Mononuclear cell (primary cell): Measurements from ENCODE around the gene ZNF157. TPM values are rescaled to one million over a fixed set of nuclear protein-coding genes. Genes with fewer than 3 reads are reported as not detected.
"Not testable (repeated sequence)": the region's sequence is repeated elsewhere in the genome, so short reads cannot be mapped to it uniquely, and the experiment has no call there.

Source experiments
- H3K27me3 ChIP-seq: 2 replicates; pipeline ENCODE4 v1.6.0; 2011; ENCODE audit warnings: low read length, control low read depth; ENCODE audit not compliant: insufficient read depth
- H3K4me1 ChIP-seq: 2 replicates; pipeline ENCODE4 v1.5.1; 2011; ENCODE audit warnings: mild to moderate bottlenecking, low read length, control low read depth; ENCODE audit not compliant: insufficient read depth
- H3K4me3 ChIP-seq: 2 replicates; pipeline ENCODE4 v1.5.1; 2011; ENCODE audit warnings: mild to moderate bottlenecking, low read length, moderate library complexity
- H3K9me3 ChIP-seq: 2 replicates; pipeline ENCODE4 v1.5.1; 2011; ENCODE audit warnings: low read depth, mild to moderate bottlenecking, control low read depth, low read length
- total RNA-seq: library from RNA; depleted of rRNA; stranded (reverse); fragments of >200 nt; gene quantifications from one replicate; pipeline ENCODE4 v1.2.3, GENCODE V29; 2012

ZNF157 gene
- total RNA-seq: 0.63 TPM

DNA sequence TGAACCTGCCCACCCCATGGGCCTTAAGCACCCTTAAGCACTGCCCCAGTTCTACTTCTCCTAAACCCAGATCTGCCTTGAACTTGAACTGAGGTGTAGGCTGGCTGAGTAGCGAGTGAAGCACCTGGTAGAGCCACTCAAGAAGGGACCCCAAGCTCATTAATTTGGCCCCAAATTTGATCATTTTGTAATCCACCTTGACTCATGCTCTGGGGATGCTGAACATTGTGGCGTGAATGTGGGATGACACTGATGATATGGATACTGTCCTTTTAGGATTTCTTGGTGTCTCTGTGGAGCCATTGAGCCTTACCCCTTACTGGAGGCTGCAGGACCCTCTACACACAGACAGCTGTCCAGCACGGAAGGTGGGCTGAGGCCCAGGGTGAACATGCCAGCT, at the start of gene ZNF157:
ZNF157 (plus strand) TSS at position 301 of the 400 bp plus-strand sequence; CDS start at position 392, 91 bp downstream.
- H3K4me1 ChIP-seq: peaks cover 4% of the 10 kb centered on the region
- H3K4me3 ChIP-seq: no peak within 1 kb of the TSS
- H3K27me3 ChIP-seq: no peaks in the 10 kb centered on the region
- H3K9me3 ChIP-seq: no peaks in the 10 kb centered on the region

DNA sequence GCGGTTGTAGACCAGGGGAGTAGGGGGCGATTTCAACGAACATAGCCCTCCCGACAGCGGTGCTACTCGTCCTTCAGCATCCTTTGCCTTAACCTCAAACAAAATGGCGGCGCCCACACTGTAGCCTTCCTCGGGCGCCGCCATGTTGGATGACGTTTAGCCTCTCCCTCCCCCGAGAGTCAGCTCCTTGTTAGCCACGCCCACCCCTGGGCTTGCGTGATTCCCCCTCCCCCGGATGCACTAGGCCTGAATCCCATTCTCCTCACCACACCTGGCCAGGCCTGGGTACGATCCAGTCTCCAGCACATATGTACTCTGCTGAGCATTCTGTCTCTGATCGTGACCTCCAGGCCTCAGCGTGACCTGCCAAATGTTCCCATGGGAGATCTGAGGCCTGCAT, 49.0 kb upstream of the ZNF157 start:
- H3K27me3 ChIP-seq: no peaks in the 10 kb centered on the region

GRCh38 chrX:47321823-47322371, 48.5 kb upstream of the ZNF157 start:
- H3K4me3 ChIP-seq: no peak overlapping the region
- no peaks in the 10 kb centered on the region for H3K9me3 ChIP-seq
- H3K27me3 ChIP-seq: no peaks in the 10 kb centered on the region
- H3K4me1 ChIP-seq: no peaks in the 10 kb centered on the region

More for the DNA sequence above, 49.0 kb upstream of the ZNF157 start:
- H3K9me3 ChIP-seq: no peaks in the 10 kb centered on the region
- no peaks in the 10 kb centered on the region for H3K4me1 ChIP-seq
- H3K4me3 ChIP-seq: no peak overlapping the region

GRCh38 chrX:47327902-47328301, 42.5 kb upstream of the ZNF157 start:
- no peaks in the 10 kb centered on the region for H3K9me3 ChIP-seq
- H3K4me1 ChIP-seq: no peaks in the 10 kb centered on the region
- H3K4me3 ChIP-seq: no peak overlapping the region

DNA sequence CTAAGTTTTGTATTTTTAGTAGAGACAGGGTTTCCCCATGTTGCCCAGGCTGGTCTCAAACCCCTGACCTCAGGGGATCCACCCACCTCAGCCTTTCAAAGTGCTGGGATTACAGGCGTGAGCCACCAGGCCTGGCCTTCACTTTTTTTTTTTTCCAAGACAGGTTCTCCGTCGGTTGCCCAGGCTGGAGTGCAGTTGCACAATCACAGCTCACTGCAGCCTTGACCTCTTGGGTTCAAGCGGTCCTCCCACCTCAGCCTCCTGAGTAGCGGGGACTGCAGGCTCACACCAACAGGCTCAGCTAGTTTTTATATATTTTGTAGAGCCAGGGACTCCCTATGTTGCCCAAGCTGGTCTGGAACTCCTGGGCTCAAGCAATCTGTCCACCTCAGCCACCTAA, 37.6 kb upstream of the ZNF157 start:
- not testable (repeated sequence) for H3K4me1 ChIP-seq, H3K4me3 ChIP-seq, H3K27me3 ChIP-seq, H3K9me3 ChIP-seq

More at GRCh38 chrX:47327902-47328301, 42.5 kb upstream of the ZNF157 start:
- H3K27me3 ChIP-seq: no peaks in the 10 kb centered on the region

- Histone ChIP-seq H3K4me1 (no peaks in the 10 kb centered on the region), H3K9me3 (no peaks in the 10 kb centered on the region), H3K27me3 (no peaks in the 10 kb centered on the region), H3K4me3 (no peak overlapping the region)
These were observed 18.7 kb upstream of the ZNF157 start for GRCh38 chrX:47351706-47352105.

DNA sequence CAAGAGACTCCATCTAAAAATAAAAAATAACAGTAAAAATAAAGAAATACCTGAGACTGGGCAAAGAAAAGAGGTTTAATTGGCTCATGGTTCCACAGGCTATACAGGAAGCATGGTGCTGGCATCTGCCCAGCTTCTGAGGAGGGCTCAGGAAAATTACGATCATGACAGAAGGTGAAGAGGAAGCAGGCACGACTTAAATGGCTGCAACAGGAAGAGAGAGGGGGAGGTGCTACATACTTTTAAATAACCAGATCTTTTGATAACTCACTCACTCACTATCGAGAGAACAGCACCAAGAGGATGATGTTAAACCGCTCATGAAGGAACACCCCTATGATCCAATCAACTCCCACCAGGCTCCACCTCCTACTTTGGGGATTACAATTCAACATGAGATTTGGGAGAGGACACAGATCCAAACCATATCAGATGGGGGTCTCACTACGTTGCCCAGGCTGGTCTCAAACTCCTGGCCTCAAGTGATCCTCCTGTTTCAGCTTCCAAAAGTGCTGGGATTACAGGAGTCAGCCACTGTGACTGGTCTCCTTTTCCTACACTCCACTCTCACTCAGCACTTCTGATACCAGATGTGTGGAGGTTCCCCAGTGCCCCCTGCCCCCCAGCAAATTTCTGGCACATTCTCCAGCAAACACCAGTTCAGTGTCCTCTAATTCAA, 11.9 kb upstream of the ZNF157 start:
- Histone ChIP-seq H3K9me3 (no peaks in the 10 kb centered on the region), H3K4me1 (peaks cover 13% of the 10 kb centered on the region), H3K4me3 (no peak overlapping the region), H3K27me3 (no peaks in the 10 kb centered on the region)

DNA sequence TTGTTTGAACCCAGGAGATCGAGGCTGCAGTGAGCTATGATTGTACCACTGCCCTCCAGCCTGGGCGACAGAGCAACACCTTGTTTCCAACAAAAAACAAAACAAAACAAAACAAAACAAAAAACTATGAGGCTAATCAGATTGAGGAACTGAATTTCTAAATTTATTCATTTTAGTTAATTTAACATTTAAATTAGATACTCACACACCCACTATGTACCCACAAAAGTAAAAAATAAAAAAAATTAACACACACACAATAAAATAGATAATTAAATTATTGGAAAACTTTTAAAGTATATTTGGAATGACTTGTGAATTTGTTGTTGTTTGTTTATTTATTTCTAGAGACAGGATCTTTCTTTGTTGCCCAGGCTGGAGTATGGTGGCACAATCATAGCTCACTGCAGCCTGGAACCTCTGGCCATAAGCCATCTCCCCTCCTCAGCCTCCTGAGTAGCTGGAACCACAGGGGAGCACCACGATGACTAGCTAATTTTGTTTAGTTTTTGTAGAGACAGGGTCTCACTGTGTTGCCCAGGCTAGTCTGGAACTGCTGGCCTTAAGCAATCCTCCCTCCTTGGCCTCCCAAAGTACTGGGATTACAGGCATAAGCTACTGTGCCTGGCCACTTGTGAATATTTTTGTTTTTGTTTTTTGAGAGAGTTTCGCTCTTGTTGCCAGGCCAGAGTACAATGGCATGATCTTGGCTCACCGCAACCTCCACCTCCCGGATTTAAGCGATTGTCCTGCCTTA, 9.8 kb upstream of the ZNF157 start:
- Histone ChIP-seq H3K9me3 (no peaks in the 10 kb centered on the region), H3K4me3 (no peak overlapping the region), H3K4me1 (peaks cover 13% of the 10 kb centered on the region), H3K27me3 (no peaks in the 10 kb centered on the region)

GRCh38 chrX:47361538-47362511, 8.6 kb upstream of the ZNF157 start:
- H3K4me3 ChIP-seq: peak overlapping the region; percentile 28
- no peaks in the 10 kb centered on the region for H3K9me3 ChIP-seq
- peaks cover 17% of the 10 kb centered on the region for H3K4me1 ChIP-seq
- H3K27me3 ChIP-seq: no peaks in the 10 kb centered on the region

- H3K9me3 ChIP-seq: no peaks in the 10 kb centered on the region
- H3K4me1 ChIP-seq: peaks cover 9% of the 10 kb centered on the region
- peak overlapping the region; percentile 49 for H3K4me3 ChIP-seq
- no peaks in the 10 kb centered on the region for H3K27me3 ChIP-seq
These were observed 4.2 kb upstream of the ZNF157 start for GRCh38 chrX:47366041-47366722.

DNA sequence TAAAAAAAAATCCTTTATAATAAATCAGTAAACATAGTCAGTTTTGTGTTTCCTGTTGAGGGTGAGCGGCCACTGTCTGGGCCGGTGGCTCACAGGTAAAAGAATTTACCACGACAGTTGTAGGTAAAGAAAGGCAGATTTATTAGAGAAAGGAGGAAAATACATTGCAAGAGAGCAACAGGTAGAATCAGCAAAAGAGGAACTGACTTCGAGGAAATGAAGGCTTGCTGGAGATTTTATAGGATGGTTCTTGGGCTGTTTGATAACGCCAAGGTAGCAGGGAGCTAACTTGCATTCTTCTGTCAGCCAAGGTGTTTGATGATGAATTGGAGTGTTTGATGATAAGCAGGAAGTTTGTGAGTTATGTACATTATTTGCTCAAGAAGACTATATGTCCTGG, 2.8 kb downstream of the ZNF157 start:
- H3K4me3 ChIP-seq: no peak overlapping the region
- H3K4me1 ChIP-seq: no peaks in the 10 kb centered on the region
- no peaks in the 10 kb centered on the region for H3K9me3 ChIP-seq
- H3K27me3 ChIP-seq: no peaks in the 10 kb centered on the region

DNA sequence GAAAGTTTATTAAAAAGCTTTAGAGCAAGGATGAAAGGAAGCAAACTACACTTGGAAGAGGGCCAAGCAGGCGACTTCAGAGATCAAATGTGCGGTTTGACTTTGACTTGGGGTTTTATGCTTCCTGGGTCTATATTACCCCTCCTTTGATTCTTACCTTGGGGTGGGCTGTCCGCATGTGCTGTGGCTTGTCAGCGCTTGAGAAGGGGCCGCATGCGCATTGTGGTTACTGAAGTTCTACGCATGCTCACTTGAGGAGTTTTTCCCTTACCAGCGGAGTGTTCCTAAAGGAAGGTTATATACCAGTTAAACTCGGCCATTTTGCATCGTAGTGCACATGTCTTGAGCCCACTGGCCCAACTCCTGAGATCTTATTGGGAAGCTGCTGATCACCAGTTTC, 9.9 kb downstream of the ZNF157 start:
- Histone ChIP-seq H3K9me3 (no peaks in the 10 kb centered on the region), H3K4me1 (peaks cover 8% of the 10 kb centered on the region), H3K4me3 (peak overlapping the region; percentile 4), H3K27me3 (no peaks in the 10 kb centered on the region)

- not testable (repeated sequence) for H3K27me3 ChIP-seq, H3K9me3 ChIP-seq, H3K4me1 ChIP-seq, H3K4me3 ChIP-seq
These were observed 10.5 kb downstream of the ZNF157 start for GRCh38 chrX:47380837-47381236.

- no peaks in the 10 kb centered on the region for H3K9me3 ChIP-seq
- H3K4me3 ChIP-seq: no peak overlapping the region
- no peaks in the 10 kb centered on the region for H3K27me3 ChIP-seq
- peaks cover 8% of the 10 kb centered on the region for H3K4me1 ChIP-seq
These were observed 14.1 kb downstream of the ZNF157 start for GRCh38 chrX:47384502-47384901.
